ENCODE measurements around the gene RELL1.

GRCh38 chr4:37690976-37691375 is 4.8 kb upstream of the RELL1 start:
- no peak for TF ChIP-seq CTCF (IDR thresholded peaks at IDR 0.05; ENCODE audit: poor library complexity, severe bottlenecking)
- no peak for TF ChIP-seq RAD21 (conservative IDR thresholded peaks at IDR 0.05)
- TF ChIP-seq EP300 (conservative IDR thresholded peaks at IDR 0.05; ENCODE audit: poor library complexity, severe bottlenecking), result no peak
- no peak for TF ChIP-seq REST (IDR thresholded peaks at IDR 0.05; ENCODE audit: borderline replicate concordance)

Data from neural cell (in vitro differentiated cells).